K562 (cell line): Measurements from ENCODE around the gene GATM. TPM values are rescaled to one million over a fixed set of nuclear protein-coding genes. Genes with fewer than 3 reads are reported as not detected.

ENCODE experiments used
- ATAC-seq: fragments of 200-7000 bp; cut with Tn5 transposase; 3 replicates; pipeline ENCODE4 v1.9.1; 2020; ENCODE audit warnings: moderate library complexity
- BruUV-seq: library from RNA; stranded (reverse); fragments of 400-500 nt; replicated peaks from 2 replicates; lab custom pipeline; 2021; lab: Mats Ljungman, UMichigan
- CTCF ChIA-PET: fragments of 300-600 bp; formaldehyde crosslinking; extraction: SDS; loops from one replicate; lab custom pipeline; 2021; ENCODE audit warnings: low intra/inter-chr PET ratio; lab: Yijun Ruan, JAX
- POLR2A ChIA-PET: fragments of 300-600, 350-650 bp; sonication (Branson Sonifier 250); formaldehyde crosslinking; extraction: SDS; loops from one replicate; lab custom pipeline; 2021; ENCODE audit warnings: antibody characterized with exemption, inconsistent platforms; lab: Yijun Ruan, JAX
- DNase-seq, 4 experiments: peaks; one replicate each; pipeline versions ENCODE4 v3.0.0 to v3.0.0-alpha.2; 2011 to 2018; ENCODE audit warnings: low spot score in 3 of 4, mixed read lengths in 3 of 4; ENCODE audit errors: extremely low read depth in 1 of 4
- FAIRE-seq: peaks from 2 replicates; lab custom pipeline; 2011; peaks lifted over from hg19 to GRCh38; lab: Jason Lieb, UNC
- H2AFZ ChIP-seq: 2 replicates; pipeline ENCODE4 v1.6.0; 2011; ENCODE audit warnings: low read depth, low read length, control low read depth, inconsistent platforms
- H3K27ac ChIP-seq: fragments of 200-600 bp; 3 replicates; pipeline ENCODE4 v1.8.0; 2011; ENCODE audit warnings: low read depth, mild to moderate bottlenecking, control low read depth, inconsistent platforms, low read length, moderate library complexity, mixed read lengths; ENCODE audit errors: extremely low read depth
- H3K27me3 ChIP-seq, 2 experiments: fragments of 300-600 bp in 1 of 2; 2 replicates in 1 of 2; 3 replicates in 1 of 2; pipeline versions ENCODE4 v1.6.0 to v1.8.0; 2011; ENCODE audit warnings: inconsistent platforms in 2 of 2, low read length in 2 of 2, mild to moderate bottlenecking in 1 of 2, mixed read lengths in 1 of 2, moderate library complexity in 1 of 2; ENCODE audit not compliant: control insufficient read depth in 2 of 2, insufficient read depth in 2 of 2
- H3K36me3 ChIP-seq: fragments of 300-600 bp; 3 replicates; pipeline ENCODE4 v1.8.0; 2011; ENCODE audit warnings: mild to moderate bottlenecking, low read length, inconsistent platforms; ENCODE audit not compliant: control insufficient read depth, insufficient read depth
- H3K4me1 ChIP-seq, 2 experiments: fragments of 200-600 bp in 1 of 2; replicated peaks in 1 of 2; 2 replicates in 1 of 2; 3 replicates in 1 of 2; pipeline versions ENCODE4 v1.5.1 to v1.8.0; 2011; ENCODE audit warnings: inconsistent platforms in 2 of 2, low read length in 2 of 2, mild to moderate bottlenecking in 1 of 2, mixed read lengths in 1 of 2, moderate library complexity in 1 of 2; ENCODE audit not compliant: control insufficient read depth in 2 of 2, insufficient read depth in 2 of 2
- H3K4me2 ChIP-seq: 2 replicates; pipeline ENCODE4 v1.6.1; 2011; ENCODE audit warnings: low read length, control low read depth, inconsistent platforms, mixed read lengths; ENCODE audit not compliant: insufficient read depth
- H3K4me3 ChIP-seq: fragments of 200-600 bp; sonication (generic), shearing (Covaris generic); 2 replicates; pipeline ENCODE4 v1.5.1; 2016; ENCODE audit warnings: control low read depth, inconsistent platforms
- H3K79me2 ChIP-seq: fragments of 200-600 bp; 3 replicates; pipeline ENCODE4 v1.8.0; 2011; ENCODE audit warnings: low read length, inconsistent platforms; ENCODE audit not compliant: control insufficient read depth, insufficient read depth
- H3K9ac ChIP-seq, 2 experiments: 2 replicates each; pipeline versions ENCODE4 v1.6.0 to v1.6.1; 2011; ENCODE audit warnings: low read depth in 2 of 2, low read length in 2 of 2, control low read depth in 1 of 2, inconsistent platforms in 1 of 2, mild to moderate bottlenecking in 1 of 2, mixed read lengths in 1 of 2; ENCODE audit not compliant: insufficient read depth in 1 of 2
- H3K9me1 ChIP-seq: one replicate; pipeline ENCODE4 v1.6.0; 2011; ENCODE audit warnings: inconsistent platforms, mild to moderate bottlenecking, low read length, moderate library complexity; ENCODE audit not compliant: control insufficient read depth, insufficient read depth
- H3K9me3 ChIP-seq: replicated peaks from 2 replicates; pipeline ENCODE4 v1.5.1; 2011; ENCODE audit warnings: low read depth, low read length, inconsistent platforms; ENCODE audit not compliant: control insufficient read depth, insufficient read depth
- H4K20me1 ChIP-seq: replicated peaks from 2 replicates; pipeline ENCODE4 v1.6.1; 2011; ENCODE audit warnings: low read length, inconsistent platforms, mixed read lengths; ENCODE audit not compliant: control insufficient read depth, insufficient read depth
- CBFA2T2 ChIP-seq: fragments of 450-650 bp; conservative IDR thresholded peaks from 2 replicates; pipeline ENCODE4 v1.6.1; 2017; ENCODE audit warnings: mild to moderate bottlenecking
- CREB3L1 ChIP-seq: fragments of 450-650 bp; IDR thresholded peaks from 2 replicates; pipeline ENCODE4 v1.6.1; 2014; ENCODE audit warnings: low read depth, mild to moderate bottlenecking, moderate library complexity, borderline replicate concordance
- DEAF1 ChIP-seq: fragments of 450-650 bp; formaldehyde crosslinking; IDR thresholded peaks from 2 replicates; pipeline ENCODE4 v1.4.0; 2020; ENCODE audit warnings: mild to moderate bottlenecking, moderate library complexity
- SAFB ChIP-seq: fragments of 200-400 bp; formaldehyde crosslinking; IDR thresholded peaks from 2 replicates; pipeline ENCODE4 v1.6.1; 2017; ENCODE audit warnings: low read depth, low read length, borderline replicate concordance
- STAT5B ChIP-seq: fragments of 250-450 bp; sonication (Bioruptor Pico); IDR thresholded peaks from 2 replicates; pipeline ENCODE4 v1.8.0; 2021; ENCODE audit warnings: mild to moderate bottlenecking, inconsistent platforms
- XRCC3 ChIP-seq: fragments of 450-650 bp; IDR thresholded peaks from 2 replicates; pipeline ENCODE4 v1.6.1; 2017; ENCODE audit warnings: mild to moderate bottlenecking, moderate library complexity
- ZBTB7A ChIP-seq: IDR thresholded peaks from 2 replicates; pipeline ENCODE4 v1.6.1; 2011; ENCODE audit warnings: low read depth, mild to moderate bottlenecking, low read length, moderate library complexity, borderline replicate concordance; ENCODE audit not compliant: control insufficient read depth
- ZNF12 ChIP-seq: sonication (generic); formaldehyde crosslinking; IDR thresholded peaks from 2 replicates; pipeline ENCODE4 v1.4.0; 2020; ENCODE audit warnings: mild to moderate bottlenecking, missing genetic modification reagents
- WGBS: fragments of 100-300 bp; shearing (Covaris generic); methylation state at CpG from one replicate; pipeline ENCODE4 v1.1.6; 2016; ENCODE audit warnings: low coverage, mixed read lengths; ENCODE audit not compliant: insufficient coverage; ENCODE audit errors: missing lambda C conversion rate; 5-methylcytosine and 5-hydroxymethylcytosine counted together
- in situ Hi-C: fragments of 300-500 bp; cut with MboI; formaldehyde crosslinking; loops from 4 replicates; pipeline ENCODE4 v1.15.0; 2018; ENCODE audit warnings: inconsistent platforms, mixed read lengths
- intact Hi-C: fragments of 100-400 bp; cut with micrococcal nuclease; formaldehyde crosslinking; loops from 2 replicates; pipeline ENCODE4 v1.14.2; 2022
- polyA plus RNA-seq, 8 experiments: library from polyadenylated mRNA; depleted of rRNA in 4 of 8; stranded (reverse) in 5 of 8; unstranded in 3 of 8; fragments of >200 nt; fragmentation: Nextera tagmentation in 2 of 8; fragmentation: Illumina TruSeq in 1 of 8; extraction: Ambion mirVana in 2 of 8; extraction: Trizol in 1 of 8; gene quantifications; 2 replicates each; pipeline versions ENCODE4 v1.2.1 to v1.2.3, GENCODE V29; 2011 to 2014; ENCODE audit warnings: inconsistent platforms in 1 of 8, missing spikeins in 1 of 8
- total RNA-seq, 7 experiments: library from RNA; depleted of rRNA in 6 of 7; stranded (reverse); fragments of >200 nt in 6 of 7; fragmentation: Illumina TruSeq in 2 of 7; extraction: Trizol in 2 of 7; gene quantifications; 2 replicates each; pipeline versions ENCODE4 v1.2.1 to v1.2.3, GENCODE V29; 2011 to 2021; ENCODE audit warnings: low replicate concordance in 1 of 7
- TF ChIP-seq, protein P1 (sequence below): fragments of 250-450 bp; sonication (Bioruptor Pico); IDR thresholded peaks from 2 replicates; pipeline ENCODE4 v1.5.0; 2021

The GATM gene
- total and polyA plus RNA-seq, 9 of the 15 experiments (the other 6 are each of a cell fraction or from before 2014, with no cell fraction given): 0.11 to 1.1 (median 0.65) TPM

DNA sequence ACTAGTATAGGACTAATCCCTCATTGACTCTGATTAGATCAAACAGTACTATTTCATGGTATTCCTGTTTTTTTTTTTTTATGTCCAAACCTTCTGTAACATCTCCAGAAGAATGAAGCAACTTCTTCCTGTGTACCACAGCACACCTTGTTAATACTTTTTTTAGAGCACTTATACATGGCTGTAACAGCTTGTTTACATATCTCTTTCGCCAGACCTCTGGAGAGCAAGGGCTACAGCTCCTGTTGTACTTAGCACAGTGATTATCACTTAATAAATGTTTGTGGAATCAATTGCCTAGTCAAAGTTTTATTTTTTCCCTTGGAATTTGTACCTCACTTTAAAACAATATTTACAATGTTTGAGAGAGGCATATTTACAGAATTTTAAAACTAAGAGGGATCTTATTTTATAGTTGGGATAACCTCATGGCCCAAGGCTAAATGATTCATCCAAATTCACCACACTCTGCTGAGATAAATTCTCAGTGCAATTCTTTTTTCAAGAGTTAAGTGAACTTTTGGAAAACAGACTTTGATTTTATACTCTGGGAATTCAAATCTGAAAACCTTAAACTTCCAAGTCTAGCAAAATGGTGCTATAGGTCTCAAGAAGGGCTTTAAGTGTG lies 9.2 kb upstream of the GATM start:
- intact Hi-C loops: no loop called here
- no peak for ATAC-seq
- CTCF ChIA-PET: no interaction called here
- Histone ChIP-seq H3K9ac (no peak overlapping the region), H3K27ac (no peak overlapping the region), H3K4me2 (no peak overlapping the region)
- TF ChIP-seq CBFA2T2: no peak
- TF ChIP-seq, all 486 proteins: peak for 0
- H2AFZ ChIP-seq: no peak overlapping the region
- no peaks in the 10 kb centered on the region for H3K4me1 ChIP-seq
- H4K20me1 ChIP-seq: no peaks in the 10 kb centered on the region
- H3K9me3 ChIP-seq: no peaks in the 10 kb centered on the region
- 0% methylated on average over 1 of the region's 1 CpG for WGBS
- no peak overlapping the region for H3K4me3 ChIP-seq
- in situ Hi-C loops: no loop called here
- BruUV-seq: no TSS peak
- FAIRE-seq: no peak
- no peaks in the 10 kb centered on the region for H3K79me2 ChIP-seq
- POLR2A ChIA-PET: interaction anchor here (2.3 kb wide), 1 partner anchor 15 kb away, joined by 6 read pairs; a partner anchor contains a TSS
- no peak for DNase-seq
- peaks cover 2 to 5% of the 10 kb centered on the region in 2 experiments; a peak in 3 of 5 replicates for H3K27me3 ChIP-seq
- H3K9me1 ChIP-seq: no peaks in the 10 kb centered on the region
- H3K36me3 ChIP-seq: no peaks in the 10 kb centered on the region

DNA sequence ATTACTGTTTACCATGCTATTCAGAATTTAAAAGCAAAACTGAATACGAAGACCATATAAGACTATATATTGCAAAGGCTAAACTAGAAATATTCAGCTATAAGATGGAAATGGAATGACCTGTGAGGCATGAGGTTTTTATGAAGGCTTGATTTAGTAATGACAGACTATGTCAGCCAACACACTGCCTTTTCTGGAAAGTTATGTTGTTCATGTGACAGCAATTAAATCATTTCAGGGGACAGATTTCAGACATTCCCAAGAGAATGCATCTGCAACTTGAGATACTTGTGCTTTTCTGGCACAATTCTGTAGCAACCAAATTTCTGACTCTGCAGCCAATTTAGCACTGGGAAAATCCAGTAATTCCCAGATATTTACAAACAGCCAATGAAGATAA lies 8.6 kb upstream of the GATM start:
- CTCF ChIA-PET: no interaction called here
- Histone ChIP-seq H3K4me3 (no peak overlapping the region), H3K36me3 (no peaks in the 10 kb centered on the region)
- in situ Hi-C loops: no loop called here
- TF ChIP-seq DEAF1 (CRISPR knock-in tag): no peak
- no peak for TF ChIP-seq ZNF12 (CRISPR knock-in tag)
- no peak for TF ChIP-seq ZBTB7A
- no peak for TF ChIP-seq SAFB
- no peak for TF ChIP-seq XRCC3
- TF ChIP-seq CREB3L1: no peak
- no peak for TF ChIP-seq STAT5B
- TF ChIP-seq, protein P1, sequence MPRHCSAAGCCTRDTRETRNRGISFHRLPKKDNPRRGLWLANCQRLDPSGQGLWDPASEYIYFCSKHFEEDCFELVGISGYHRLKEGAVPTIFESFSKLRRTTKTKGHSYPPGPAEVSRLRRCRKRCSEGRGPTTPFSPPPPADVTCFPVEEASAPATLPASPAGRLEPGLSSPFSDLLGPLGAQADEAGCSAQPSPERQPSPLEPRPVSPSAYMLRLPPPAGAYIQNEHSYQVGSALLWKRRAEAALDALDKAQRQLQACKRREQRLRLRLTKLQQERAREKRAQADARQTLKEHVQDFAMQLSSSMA (CRISPR knock-in tag): no peak
- TF ChIP-seq, all 486 proteins: peak for 0
- BruUV-seq: no TSS peak
- Histone ChIP-seq H3K27ac (no peak overlapping the region), H4K20me1 (no peaks in the 10 kb centered on the region), H3K9me3 (no peaks in the 10 kb centered on the region), H3K4me2 (no peak overlapping the region), H3K27me3 (peaks cover 0 to under 1% of the 10 kb centered on the region in 2 experiments; a peak in 3 of 5 replicates), H3K79me2 (no peaks in the 10 kb centered on the region), H2AFZ (no peak overlapping the region), H3K9me1 (no peaks in the 10 kb centered on the region), H3K4me1 (no peaks in the 10 kb centered on the region), H3K9ac (no peak overlapping the region)
- intact Hi-C loops: no loop called here
- ATAC-seq (no peak), DNase-seq (no peak), FAIRE-seq (no peak)
- WGBS: 0% methylated on average over 1 of the region's 1 CpG
- POLR2A ChIA-PET: interaction anchor here (2.3 kb wide), 1 partner anchor 15 kb away, joined by 6 read pairs; a partner anchor contains a TSS
